ENCODE data around the gene STUM. TPM values are rescaled to one million over a fixed set of nuclear protein-coding genes. Genes with fewer than 3 reads are reported as not detected.
A peak's percentile ranks its signal among the peaks of the same experiment; 100 is the strongest.
"Not testable (repeated sequence)": the region's sequence is repeated elsewhere in the genome, so short reads cannot be mapped to it uniquely, and the experiment has no call there.

STUM gene
- total RNA-seq, 1 donor from 2014 or later = 1.8 TPM

- DNase-seq (ENCODE audit: low spot score) = peak; percentile 83
Measured at GRCh38 chr1:226637147-226637935, 88.8 kb downstream of the STUM start.

GRCh38 chr1:226638001-226638601 is 89.5 kb downstream of the STUM start:
- no peak for DNase-seq (ENCODE audit: low spot score)

- DNase-seq (ENCODE audit: low spot score) = no peak
Measured at GRCh38 chr1:226638608-226639007, 90.0 kb downstream of the STUM start.

DNA sequence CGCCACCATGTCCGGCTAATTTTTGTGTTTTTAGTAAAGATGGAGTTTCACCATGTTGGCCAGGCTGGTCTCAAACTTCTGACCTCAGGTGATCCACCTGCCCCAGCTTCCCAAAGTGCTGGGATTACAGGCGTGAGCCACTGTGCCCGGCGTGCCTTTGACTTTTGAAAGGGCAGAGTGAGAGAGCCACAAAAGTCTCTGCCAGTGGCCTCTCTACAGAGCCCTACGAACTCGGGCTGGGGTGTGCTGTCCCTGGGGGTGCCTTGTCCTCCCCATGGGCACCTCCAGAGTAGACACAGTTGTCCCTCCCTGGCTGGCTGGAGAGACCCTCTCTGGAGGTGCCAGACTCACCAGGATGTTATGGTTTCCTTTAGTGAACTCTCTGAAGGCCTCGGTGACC is 90.6 kb downstream of the STUM start:
- DNase-seq (ENCODE audit: low spot score) = not testable (repeated sequence)

- DNase-seq (ENCODE audit: low spot score) = no peak
Measured at GRCh38 chr1:226639631-226640061, 91.1 kb downstream of the STUM start.

- no peak for DNase-seq (ENCODE audit: low spot score)
Measured at GRCh38 chr1:226640321-226641136, 92.0 kb downstream of the STUM start.

- DNase-seq (ENCODE audit: low spot score) = no peak
Measured at GRCh38 chr1:226641671-226642231, 93.2 kb downstream of the STUM start.

GRCh38 chr1:226642421-226642820 is 93.9 kb downstream of the STUM start:
- DNase-seq (ENCODE audit: low spot score) = no peak

DNA sequence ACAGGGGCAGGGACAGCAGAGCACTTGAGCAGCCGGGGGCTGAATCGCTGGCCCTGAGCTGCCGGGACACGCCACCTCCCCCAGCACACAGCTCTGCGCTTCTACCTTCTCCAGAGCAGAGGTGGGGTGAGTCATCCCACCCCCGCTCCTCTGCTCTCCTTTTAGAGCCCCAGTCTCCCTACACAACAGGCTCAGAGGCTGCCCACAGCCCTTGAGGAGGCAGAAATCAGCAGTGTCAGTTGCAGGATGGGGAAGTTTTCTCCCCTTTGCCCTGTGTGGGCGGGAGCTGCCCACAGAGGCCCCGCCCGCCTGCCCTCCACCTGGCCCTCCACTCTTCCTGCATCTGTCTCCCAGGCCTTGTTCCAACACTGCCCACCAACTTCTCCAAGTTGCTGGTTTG is 94.6 kb downstream of the STUM start:
- no peak for DNase-seq (ENCODE audit: low spot score)

DNA sequence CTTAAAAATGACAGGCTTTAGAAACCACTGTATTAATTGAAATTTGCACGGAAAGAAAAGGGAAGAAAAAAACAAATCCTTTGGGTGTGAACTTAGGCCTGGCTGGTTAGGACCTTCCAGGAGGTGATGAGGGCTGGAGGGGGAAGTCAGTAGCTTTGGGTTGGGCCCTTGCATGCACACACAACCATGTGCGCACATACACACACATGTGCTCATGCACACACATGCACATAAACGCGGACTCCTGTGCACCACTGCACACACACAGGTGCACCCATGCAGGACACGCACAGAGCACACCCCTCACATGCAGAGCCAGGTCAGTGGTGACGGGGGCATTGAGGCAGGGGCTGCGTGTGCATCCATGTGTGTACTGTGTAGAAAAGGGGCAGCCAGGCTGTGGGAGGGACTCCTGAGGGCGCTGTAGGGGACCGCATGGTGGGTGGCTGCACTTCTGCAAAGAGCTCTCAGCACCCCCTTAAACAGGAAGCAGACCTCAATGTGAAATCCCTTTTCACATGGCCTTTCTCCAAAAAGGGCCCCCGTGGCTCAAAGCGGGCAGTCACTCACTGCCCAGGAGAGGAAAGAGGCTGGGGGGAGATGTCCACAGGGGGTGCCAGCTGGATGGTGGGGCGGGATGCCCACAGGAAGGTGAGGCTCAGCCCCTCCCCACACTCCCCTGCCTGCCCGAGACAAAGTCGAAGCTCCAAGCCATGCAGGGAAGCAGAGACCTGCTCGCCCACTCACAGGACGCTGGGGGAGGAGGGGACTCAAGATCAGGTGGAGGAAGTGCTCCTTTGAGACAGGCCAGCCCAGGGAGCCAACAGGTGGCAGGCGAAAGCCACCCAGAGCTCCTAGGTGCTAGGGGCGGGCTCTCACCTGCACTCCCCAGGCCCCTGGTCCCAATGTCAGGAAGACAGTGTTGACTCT is 95.3 kb downstream of the STUM start:
- no peak for DNase-seq (ENCODE audit: low spot score)

GRCh38 chr1:226644541-226645176 is 96.1 kb downstream of the STUM start:
- no peak for DNase-seq (ENCODE audit: low spot score)

GRCh38 chr1:226645279-226645976 is 96.9 kb downstream of the STUM start:
- no peak for DNase-seq (ENCODE audit: low spot score)

- no peak for DNase-seq (ENCODE audit: low spot score)
Measured at GRCh38 chr1:226646026-226646869, 97.7 kb downstream of the STUM start.

DNA sequence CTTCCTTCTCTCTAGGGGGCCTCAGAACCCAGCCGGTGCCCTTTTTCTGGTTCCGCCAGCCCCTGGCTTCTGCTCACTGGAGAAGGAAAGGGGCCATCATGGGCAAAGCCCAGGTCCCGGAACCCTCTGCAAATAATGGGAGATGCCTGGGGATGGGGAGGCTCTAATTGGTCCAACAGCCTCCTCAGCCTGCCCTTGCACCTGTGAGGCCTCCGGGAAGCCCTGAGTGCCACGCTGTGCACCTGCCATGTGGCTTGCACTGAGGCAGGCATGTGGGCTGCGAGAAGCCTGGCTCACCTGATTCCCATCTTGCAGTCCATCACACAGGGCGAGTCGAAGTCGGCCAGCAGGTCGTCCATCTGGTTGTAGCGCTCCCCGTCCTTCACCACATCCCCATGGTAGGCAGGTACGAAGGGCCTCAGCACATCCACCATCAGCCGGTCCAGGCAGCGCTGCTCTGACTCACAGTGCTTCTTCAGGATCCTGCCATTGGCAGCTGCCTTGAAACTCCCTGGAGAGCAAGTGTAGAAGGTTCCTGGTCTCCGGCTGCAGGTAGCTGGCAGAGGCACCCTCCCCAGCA is 98.4 kb downstream of the STUM start:
- no peak for DNase-seq (ENCODE audit: low spot score)

GRCh38 chr1:226647719-226648118 is 99.2 kb downstream of the STUM start:
- DNase-seq (ENCODE audit: low spot score) = no peak

- no peak for DNase-seq (ENCODE audit: low spot score)
Measured at GRCh38 chr1:226648421-226648820, 99.9 kb downstream of the STUM start.

DNA sequence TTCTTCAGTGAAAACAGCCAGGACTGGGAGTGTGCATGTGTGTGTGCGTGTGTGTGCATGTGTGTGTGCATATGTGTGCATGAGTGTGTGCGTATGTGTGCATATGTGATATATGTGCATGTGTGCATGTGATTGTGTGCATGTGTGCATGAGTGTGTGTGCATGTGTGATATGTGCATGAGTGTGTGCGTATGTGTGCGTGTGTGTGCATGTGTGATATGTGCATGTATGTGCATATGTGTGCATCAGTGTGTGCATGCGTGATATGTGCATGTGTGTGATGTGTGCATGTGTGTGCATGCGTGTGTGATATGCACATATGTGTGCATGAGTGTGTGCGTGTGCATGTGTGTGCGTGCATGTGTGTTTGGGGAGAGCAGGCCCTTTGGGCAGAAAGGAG is 100.7 kb downstream of the STUM start:
- no peak for DNase-seq (ENCODE audit: low spot score)

DNA sequence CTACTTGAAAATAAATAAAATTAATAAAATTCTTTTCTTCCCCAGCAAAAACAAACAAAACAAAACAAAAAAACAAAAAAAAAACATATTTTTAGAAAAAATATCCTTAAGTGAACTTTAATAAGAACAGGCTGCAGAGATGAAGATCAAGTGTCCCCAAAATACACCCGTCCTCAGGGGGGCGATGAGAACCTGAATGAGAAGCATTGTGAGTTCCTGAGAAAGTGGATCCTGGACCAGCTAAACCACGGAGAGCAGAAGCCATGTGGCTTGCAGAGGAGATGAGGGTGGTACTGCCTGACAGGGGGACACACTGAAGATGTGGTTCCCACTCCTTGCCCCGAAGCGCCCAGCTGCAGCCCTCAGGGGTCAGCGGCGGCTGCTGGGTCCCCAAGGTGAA is 101.2 kb downstream of the STUM start:
- no peak for DNase-seq (ENCODE audit: low spot score)

Measured in mesenteric fat pad (tissue), 1 donor.